ENCODE results near the gene ARSJ. TPM values are rescaled to one million over a fixed set of nuclear protein-coding genes. Genes with fewer than 3 reads are reported as not detected.
A peak's percentile ranks its signal among the peaks of the same experiment; 100 is the strongest.

The ARSJ gene
- polyA plus RNA-seq, 1 donor (not counting 4 experiments of a cell fraction or from before 2014, with no cell fraction given): 15.7 TPM

GRCh38 chr4:113973345-113973744, 6.1 kb downstream of the ARSJ start:
- H2AFZ ChIP-seq (ENCODE audit: control insufficient read depth, low read length): no peak overlapping the region
- H3K4me2 ChIP-seq (ENCODE audit: control insufficient read depth, extremely low read depth, insufficient read depth, low read depth, low read length): no peak overlapping the region
- dilution Hi-C loops (cut with MboI; ENCODE audit: extremely low pct_ligation_motif_present, low sequenced_read_pairs): no loop called here
- DNase-seq (ENCODE audit: low read depth, low spot score) (no peak), FAIRE-seq (no peak)
- no peaks in the 10 kb centered on the region for H3K9me3 ChIP-seq (ENCODE audit: control insufficient read depth, low read depth, low read length)
- peaks cover 0 to 7% of the 10 kb centered on the region in 2 experiments for H3K36me3 ChIP-seq (ENCODE audit: control insufficient read depth in 2 of 2, extremely low read depth in 1 of 2, insufficient read depth in 2 of 2, low read length in 2 of 2)
- no peaks in the 10 kb centered on the region for H3K9me1 ChIP-seq (ENCODE audit: control insufficient read depth, extremely low read depth, insufficient read depth, low read length)
- H4K20me1 ChIP-seq (ENCODE audit: control insufficient read depth, extremely low read depth, insufficient read depth, low read length): no peaks in the 10 kb centered on the region
- H3K27ac ChIP-seq (ENCODE audit: control insufficient read depth, insufficient read depth, low read length): no peak overlapping the region
- no peak for TF ChIP-seq EZH2 (IDR thresholded peaks at IDR 0.05; ENCODE audit: low read length)
- H3K79me2 ChIP-seq (ENCODE audit: control insufficient read depth, insufficient read depth, low read length): peaks cover 74% of the 10 kb centered on the region
- H3K4me1 ChIP-seq (ENCODE audit: control insufficient read depth, extremely low read depth, insufficient read depth, low read length): peaks cover 21% of the 10 kb centered on the region
- no peak overlapping the region for H3K4me3 ChIP-seq (ENCODE audit: control insufficient read depth in 2 of 3, extremely low read depth in 1 of 3, insufficient read depth in 2 of 3, low read depth in 1 of 3, low read length in 3 of 3)
- H3K27me3 ChIP-seq (ENCODE audit: control insufficient read depth, extremely low read depth, insufficient read depth, low read length): no peaks in the 10 kb centered on the region
- H3K9ac ChIP-seq (ENCODE audit: control insufficient read depth, extremely low read depth, insufficient read depth, low read length): no peak overlapping the region

GRCh38 chr4:113972781-113973180, 6.7 kb downstream of the ARSJ start:
- Histone ChIP-seq H3K4me1 (ENCODE audit: control insufficient read depth, extremely low read depth, insufficient read depth, low read length) (peaks cover 21% of the 10 kb centered on the region), H3K9me3 (ENCODE audit: control insufficient read depth, low read depth, low read length) (no peaks in the 10 kb centered on the region), H3K4me3 (ENCODE audit: control insufficient read depth in 2 of 3, extremely low read depth in 1 of 3, insufficient read depth in 2 of 3, low read depth in 1 of 3, low read length in 3 of 3) (no peak overlapping the region), H3K79me2 (ENCODE audit: control insufficient read depth, insufficient read depth, low read length) (peaks cover 68% of the 10 kb centered on the region), H3K9ac (ENCODE audit: control insufficient read depth, extremely low read depth, insufficient read depth, low read length) (no peak overlapping the region), H3K9me1 (ENCODE audit: control insufficient read depth, extremely low read depth, insufficient read depth, low read length) (no peaks in the 10 kb centered on the region), H3K27me3 (ENCODE audit: control insufficient read depth, extremely low read depth, insufficient read depth, low read length) (no peaks in the 10 kb centered on the region), H4K20me1 (ENCODE audit: control insufficient read depth, extremely low read depth, insufficient read depth, low read length) (no peaks in the 10 kb centered on the region), H3K4me2 (ENCODE audit: control insufficient read depth, extremely low read depth, insufficient read depth, low read depth, low read length) (no peak overlapping the region), H2AFZ (ENCODE audit: control insufficient read depth, low read length) (no peak overlapping the region), H3K27ac (ENCODE audit: control insufficient read depth, insufficient read depth, low read length) (no peak overlapping the region), H3K36me3 (ENCODE audit: control insufficient read depth in 2 of 2, extremely low read depth in 1 of 2, insufficient read depth in 2 of 2, low read length in 2 of 2) (peaks cover 0 to 8% of the 10 kb centered on the region in 2 experiments)
- dilution Hi-C loops (cut with MboI; ENCODE audit: extremely low pct_ligation_motif_present, low sequenced_read_pairs): no loop called here
- TF ChIP-seq EZH2 (IDR thresholded peaks at IDR 0.05; ENCODE audit: low read length) (no peak), CTCF (optimal IDR thresholded peaks at IDR 0.05 in 1 of 3, IDR thresholded peaks at IDR 0.05 in 1 of 3, conservative IDR thresholded peaks at IDR 0.05 in 1 of 3; ENCODE audit: extremely low read depth in 1 of 3, insufficient read depth in 2 of 3, low read length in 3 of 3) (no peak)
- no peak for DNase-seq (ENCODE audit: low read depth, low spot score)
- no peak for FAIRE-seq

GRCh38 chr4:113971706-113972360, 7.6 kb downstream of the ARSJ start:
- H3K9ac ChIP-seq (ENCODE audit: control insufficient read depth, extremely low read depth, insufficient read depth, low read length): no peak overlapping the region
- no peaks in the 10 kb centered on the region for H4K20me1 ChIP-seq (ENCODE audit: control insufficient read depth, extremely low read depth, insufficient read depth, low read length)
- DNase-seq (ENCODE audit: low read depth, low spot score) (no peak), FAIRE-seq (peak; percentile 34)
- H3K4me2 ChIP-seq (ENCODE audit: control insufficient read depth, extremely low read depth, insufficient read depth, low read depth, low read length): no peak overlapping the region
- peaks cover 19% of the 10 kb centered on the region for H3K4me1 ChIP-seq (ENCODE audit: control insufficient read depth, extremely low read depth, insufficient read depth, low read length)
- TF ChIP-seq EZH2 (IDR thresholded peaks at IDR 0.05; ENCODE audit: low read length) (no peak), CTCF (optimal IDR thresholded peaks at IDR 0.05 in 1 of 3, IDR thresholded peaks at IDR 0.05 in 1 of 3, conservative IDR thresholded peaks at IDR 0.05 in 1 of 3; ENCODE audit: extremely low read depth in 1 of 3, insufficient read depth in 2 of 3, low read length in 3 of 3) (no peak)
- peaks cover 0 to 8% of the 10 kb centered on the region in 2 experiments for H3K36me3 ChIP-seq (ENCODE audit: control insufficient read depth in 2 of 2, extremely low read depth in 1 of 2, insufficient read depth in 2 of 2, low read length in 2 of 2)
- H3K9me3 ChIP-seq (ENCODE audit: control insufficient read depth, low read depth, low read length): no peaks in the 10 kb centered on the region
- no peaks in the 10 kb centered on the region for H3K27me3 ChIP-seq (ENCODE audit: control insufficient read depth, extremely low read depth, insufficient read depth, low read length)
- peaks cover 59% of the 10 kb centered on the region for H3K79me2 ChIP-seq (ENCODE audit: control insufficient read depth, insufficient read depth, low read length)
- dilution Hi-C loops (cut with MboI; ENCODE audit: extremely low pct_ligation_motif_present, low sequenced_read_pairs): no loop called here
- H2AFZ ChIP-seq (ENCODE audit: control insufficient read depth, low read length): no peak overlapping the region
- no peaks in the 10 kb centered on the region for H3K9me1 ChIP-seq (ENCODE audit: control insufficient read depth, extremely low read depth, insufficient read depth, low read length)
- no peak overlapping the region for H3K27ac ChIP-seq (ENCODE audit: control insufficient read depth, insufficient read depth, low read length)
- no peak overlapping the region for H3K4me3 ChIP-seq (ENCODE audit: control insufficient read depth in 2 of 3, extremely low read depth in 1 of 3, insufficient read depth in 2 of 3, low read depth in 1 of 3, low read length in 3 of 3)

Data from keratinocyte (primary cell).